Dermis blood vessel endothelial cell (primary cell): ENCODE data around the gene VGLL2. TPM values are rescaled to one million over a fixed set of nuclear protein-coding genes. Genes with fewer than 3 reads are reported as not detected.

Experiments
- total RNA-seq: library from RNA; depleted of rRNA; stranded (reverse); fragments of >200 nt; gene quantifications from 2 replicates; pipeline ENCODE4 v1.2.3, GENCODE V29; 2014

The VGLL2 gene
- total RNA-seq, 1 donor from 2014 or later: not detected

Other genes with a start within 250 kb of the VGLL2 start
- gene ROS1, start 160.4 kb downstream of the VGLL2 start, total RNA-seq: under 0.01 TPM in 1 of 2 replicates, not detected in the other
- gene DCBLD1, start 217.1 kb downstream of the VGLL2 start, total RNA-seq: 35.1 and 41.1 TPM in 2 replicates